Activated effector memory CD4-positive, alpha-beta T cell treated with anti-CD3 and anti-CD28 coated beads, Interleukin-2, amount 50 U/mL, for 16 hours (primary cell): ENCODE data around the gene RIBC2.

Source experiments
- DNase-seq: peaks from one replicate; pipeline ENCODE4 v3.0.0-alpha.2; 2020

The RIBC2 gene

GRCh38 chr22:45476814-45477213 lies 63.3 kb downstream of the RIBC2 start:
- DNase-seq, result peak; percentile 12

DNA sequence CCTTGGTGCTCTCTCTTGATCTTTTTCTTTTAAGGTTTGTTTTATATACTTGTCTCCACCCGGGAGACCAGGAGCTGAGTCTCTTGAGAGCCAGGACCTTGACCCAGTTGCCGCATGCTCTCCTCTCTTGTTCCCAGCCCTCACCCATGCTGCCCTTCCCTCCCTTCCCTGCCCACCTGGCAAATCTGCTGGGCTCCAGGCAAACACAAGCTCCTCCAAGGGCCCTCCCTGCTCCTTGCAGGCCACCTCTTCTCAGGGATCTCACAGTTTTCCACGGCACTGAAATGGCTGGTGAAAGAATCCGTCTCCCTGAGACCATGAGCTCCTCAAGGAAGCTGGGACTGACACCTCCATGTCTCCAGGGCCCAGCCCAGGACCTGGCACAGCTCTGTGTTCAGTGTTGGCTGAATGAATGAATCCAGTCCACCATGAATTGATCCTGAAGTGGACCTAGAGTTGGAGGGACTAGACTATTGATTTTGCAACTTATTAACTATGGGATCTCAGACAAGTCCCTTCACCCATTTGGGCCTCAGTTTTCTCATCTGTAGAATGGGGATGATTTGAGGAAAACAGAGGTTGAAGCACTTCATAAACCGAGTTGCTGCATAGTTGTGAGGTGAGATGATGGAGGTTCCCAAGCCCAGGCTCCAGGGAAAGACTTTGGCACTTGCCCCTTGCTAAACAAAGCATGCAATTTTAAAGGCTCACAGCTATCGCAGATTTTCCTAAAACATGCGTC lies 64.0 kb downstream of the RIBC2 start:
- DNase-seq, result peak; percentile 17

DNA sequence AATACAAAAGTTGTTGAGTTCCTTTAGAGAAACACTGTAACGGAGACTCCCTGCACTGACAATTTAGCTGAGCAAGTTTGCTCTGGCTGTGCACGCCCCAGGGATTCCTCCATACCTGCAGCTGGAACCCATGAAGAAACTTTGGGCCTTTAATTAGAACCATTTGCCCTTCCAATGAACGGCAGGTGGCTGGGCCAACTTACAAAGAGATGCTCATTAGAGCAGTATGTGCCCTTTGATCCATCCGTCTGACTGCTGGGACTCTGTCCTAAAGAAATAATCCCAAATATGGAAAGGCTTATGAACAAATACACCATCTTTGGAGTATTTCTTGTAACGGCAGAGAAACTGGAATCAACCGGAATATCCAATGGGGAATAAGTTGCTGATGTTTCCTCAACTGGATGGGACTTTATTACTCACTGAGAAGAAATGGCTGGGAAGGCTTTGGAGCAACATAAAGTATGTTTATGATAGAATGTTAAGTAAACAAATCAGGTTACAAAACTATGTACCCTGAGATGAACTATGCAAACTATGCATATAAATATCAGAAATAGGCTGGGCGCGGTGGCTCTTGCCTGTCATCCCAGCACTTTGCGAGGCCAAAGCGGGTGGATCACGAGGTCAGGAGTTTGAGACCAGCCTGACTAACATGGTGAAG lies 64.7 kb downstream of the RIBC2 start:
- DNase-seq, result no peak

DNA sequence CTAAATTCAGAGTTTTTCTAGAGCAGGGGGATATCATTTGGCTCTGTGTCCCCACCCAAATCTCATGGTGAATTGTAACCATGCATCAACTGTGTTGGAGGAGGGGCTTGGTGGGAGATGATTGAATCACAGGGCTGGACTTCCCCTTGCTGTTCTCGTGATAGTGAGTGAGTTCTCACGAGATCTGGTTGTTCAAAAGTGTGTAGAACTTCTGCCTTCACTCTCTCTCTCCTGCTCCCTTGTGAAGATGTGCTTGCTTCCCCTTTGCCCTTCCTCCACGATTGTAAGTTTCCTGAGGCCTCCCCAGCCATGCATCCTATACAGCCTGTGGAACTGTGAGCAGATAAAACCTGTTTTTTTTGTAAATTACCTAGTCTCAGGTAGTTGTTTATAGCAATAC lies 67.2 kb downstream of the RIBC2 start:
- DNase-seq, result no peak

DNA sequence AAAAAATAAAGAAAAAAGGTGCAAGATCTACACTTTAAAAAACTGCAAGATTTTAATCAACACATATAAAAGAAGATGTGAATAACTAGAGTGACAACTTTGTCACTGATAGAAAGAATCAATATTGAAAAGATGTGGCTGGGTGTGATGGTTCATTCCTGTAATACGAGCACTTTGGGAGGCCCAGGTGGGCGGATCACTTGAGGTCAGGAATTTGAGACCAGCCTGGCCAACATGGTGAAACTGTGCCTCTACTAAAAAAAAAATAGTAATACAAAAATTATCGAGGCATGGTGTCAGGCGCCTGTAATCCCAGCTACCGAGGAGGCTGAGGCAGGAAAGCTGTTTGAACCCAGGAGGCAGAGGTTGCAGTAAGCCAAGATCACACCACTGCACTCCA lies 68.2 kb downstream of the RIBC2 start:
- DNase-seq, result peak; percentile 16
